Subcutaneous adipose tissue (tissue), 4 donors: ENCODE data around the gene DDC. TPM values are rescaled to one million over a fixed set of nuclear protein-coding genes. Genes with fewer than 3 reads are reported as not detected.

Source experiments
- total RNA-seq, 4 donors: library from RNA; depleted of rRNA; stranded (reverse); fragments of >200 nt; gene quantifications; one replicate each; pipeline ENCODE4 v1.1.0, GENCODE V29; 2016
- TF ChIP-seq, protein P1 (sequence below): fragments of 450-650 bp; IDR thresholded peaks from one replicate; pipeline ENCODE4 v1.5.1; 2016; ENCODE audit warnings: low read depth, mild to moderate bottlenecking, control low read depth, antibody characterized with exemption, moderate library complexity

DDC gene
- total RNA-seq, 4 donors from 2014 or later, result not detected

- TF ChIP-seq, protein P1, sequence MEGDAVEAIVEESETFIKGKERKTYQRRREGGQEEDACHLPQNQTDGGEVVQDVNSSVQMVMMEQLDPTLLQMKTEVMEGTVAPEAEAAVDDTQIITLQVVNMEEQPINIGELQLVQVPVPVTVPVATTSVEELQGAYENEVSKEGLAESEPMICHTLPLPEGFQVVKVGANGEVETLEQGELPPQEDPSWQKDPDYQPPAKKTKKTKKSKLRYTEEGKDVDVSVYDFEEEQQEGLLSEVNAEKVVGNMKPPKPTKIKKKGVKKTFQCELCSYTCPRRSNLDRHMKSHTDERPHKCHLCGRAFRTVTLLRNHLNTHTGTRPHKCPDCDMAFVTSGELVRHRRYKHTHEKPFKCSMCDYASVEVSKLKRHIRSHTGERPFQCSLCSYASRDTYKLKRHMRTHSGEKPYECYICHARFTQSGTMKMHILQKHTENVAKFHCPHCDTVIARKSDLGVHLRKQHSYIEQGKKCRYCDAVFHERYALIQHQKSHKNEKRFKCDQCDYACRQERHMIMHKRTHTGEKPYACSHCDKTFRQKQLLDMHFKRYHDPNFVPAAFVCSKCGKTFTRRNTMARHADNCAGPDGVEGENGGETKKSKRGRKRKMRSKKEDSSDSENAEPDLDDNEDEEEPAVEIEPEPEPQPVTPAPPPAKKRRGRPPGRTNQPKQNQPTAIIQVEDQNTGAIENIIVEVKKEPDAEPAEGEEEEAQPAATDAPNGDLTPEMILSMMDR, result no peak
Measured at GRCh38 chr7:50587737-50588136, 22.5 kb upstream of the DDC start.

DNA sequence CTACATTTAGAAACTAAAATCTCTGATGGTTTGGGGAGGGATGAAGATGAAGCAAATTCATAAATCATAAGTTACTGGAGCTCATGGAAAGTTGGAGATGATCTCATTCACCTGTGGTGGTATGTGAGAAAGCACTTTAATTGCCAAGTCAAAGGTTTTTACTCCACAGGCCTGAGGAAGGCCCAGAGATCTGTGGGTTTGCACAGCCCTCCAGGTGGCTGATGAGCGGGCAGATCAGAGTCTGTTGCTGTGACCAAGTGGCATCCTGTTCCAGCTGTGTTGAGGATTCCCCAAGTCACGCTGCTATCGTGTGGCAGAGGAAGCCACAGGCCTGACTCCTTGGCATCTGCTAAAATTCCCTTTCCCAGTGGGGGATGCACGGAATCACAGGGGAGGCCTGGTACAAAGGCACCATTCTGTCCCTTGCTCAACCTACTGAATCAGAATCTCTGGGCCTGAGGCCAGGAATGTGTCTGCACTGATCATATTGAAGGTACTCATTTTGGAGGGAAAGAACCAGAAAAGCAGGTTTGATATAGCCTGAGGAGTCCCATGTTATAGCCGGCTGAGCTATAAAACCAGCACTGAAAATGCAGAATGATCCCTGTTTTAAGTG lies 19.7 kb upstream of the DDC start:
- TF ChIP-seq, protein P1, result no peak

DNA sequence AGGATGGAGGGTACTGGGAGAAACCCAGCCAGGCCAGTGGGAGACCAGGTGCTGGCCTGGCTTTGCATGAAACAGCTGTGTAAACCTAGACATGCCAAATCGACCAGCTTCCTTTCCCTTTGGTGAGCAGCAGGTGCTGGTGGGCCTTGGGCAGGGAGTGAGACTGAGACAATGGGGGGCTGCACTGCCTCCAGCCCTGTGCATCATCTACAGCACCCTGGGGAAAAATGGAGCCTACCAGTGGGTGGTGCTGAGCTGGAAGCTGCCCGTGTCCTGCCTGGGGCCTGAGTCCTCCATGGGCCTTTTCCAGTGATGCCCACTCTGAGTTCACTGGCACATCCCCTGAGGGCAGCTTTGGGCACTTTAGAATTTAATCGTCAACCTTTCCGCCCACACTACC lies 19.2 kb upstream of the DDC start:
- TF ChIP-seq, protein P1, result no peak

GRCh38 chr7:50580057-50580456 lies 14.9 kb upstream of the DDC start:
- TF ChIP-seq, protein P1, result no peak

GRCh38 chr7:50577569-50577968 lies 12.4 kb upstream of the DDC start:
- TF ChIP-seq, protein P1, result no peak

GRCh38 chr7:50567715-50568261 lies 2.6 kb upstream of the DDC start:
- TF ChIP-seq, protein P1, result no peak

- TF ChIP-seq, protein P1, result no peak
Measured at GRCh38 chr7:50565977-50566376, 772 bp upstream of the DDC start.
